NCI-H2227 (cell line): ENCODE measurements around the gene MMEL1.

Source experiments
- DNase-seq: peaks from one replicate; lab custom pipeline; 2025; ENCODE audit not compliant: unreplicated experiment; lab: John Stamatoyannopoulos, UW

The MMEL1 gene

DNA sequence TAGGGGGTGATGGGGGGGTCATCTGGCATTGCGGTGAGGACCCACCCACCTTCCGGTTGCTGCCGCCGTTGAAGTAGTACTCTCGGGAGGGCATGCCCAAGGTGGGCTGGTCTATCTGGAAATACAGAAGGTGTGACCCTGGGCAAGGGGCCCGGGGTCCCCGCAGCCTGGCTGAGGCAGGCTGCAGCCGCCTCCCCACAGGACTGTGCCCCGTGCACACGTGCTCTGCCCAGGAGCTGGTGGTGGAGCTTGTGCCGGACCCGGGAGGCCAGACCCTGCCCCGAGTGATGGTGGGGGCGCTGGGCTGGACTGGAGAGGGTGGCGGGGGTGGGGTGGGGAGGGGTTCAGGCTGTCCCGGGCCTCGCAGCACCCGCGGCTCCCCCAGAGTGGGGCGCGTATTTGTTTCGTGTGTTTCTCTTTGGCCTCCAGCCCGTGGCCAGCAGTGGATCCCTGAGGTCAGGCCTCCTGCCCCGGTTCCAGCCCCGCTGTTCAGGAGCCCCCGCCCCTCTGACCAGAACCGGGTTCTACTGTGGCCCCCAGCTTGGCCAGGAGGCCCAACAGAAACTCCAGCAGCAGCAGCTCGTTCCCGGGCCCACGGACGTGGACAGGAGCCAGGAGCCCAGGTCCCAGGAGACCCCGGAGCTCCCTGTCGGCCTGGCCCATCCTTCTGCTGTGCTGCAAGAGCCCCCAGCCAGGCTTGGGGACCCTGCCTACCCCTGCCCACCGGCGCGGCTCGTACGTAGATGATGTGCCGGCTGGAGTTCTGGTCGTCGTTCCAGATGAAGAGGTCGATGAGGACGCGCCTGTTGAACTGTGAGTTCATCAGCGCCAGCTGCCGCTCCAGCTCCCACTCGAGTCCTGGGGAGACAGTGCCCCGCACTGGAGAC lies 27.1 kb downstream of the MMEL1 start:
- no peak for DNase-seq

- no peak for DNase-seq
Measured at GRCh38 chr1:2604844-2605508, 27.8 kb downstream of the MMEL1 start.

GRCh38 chr1:2604156-2604843 lies 28.5 kb downstream of the MMEL1 start:
- DNase-seq = no peak

- DNase-seq = no peak
Measured at GRCh38 chr1:2603521-2604155, 29.2 kb downstream of the MMEL1 start.

DNA sequence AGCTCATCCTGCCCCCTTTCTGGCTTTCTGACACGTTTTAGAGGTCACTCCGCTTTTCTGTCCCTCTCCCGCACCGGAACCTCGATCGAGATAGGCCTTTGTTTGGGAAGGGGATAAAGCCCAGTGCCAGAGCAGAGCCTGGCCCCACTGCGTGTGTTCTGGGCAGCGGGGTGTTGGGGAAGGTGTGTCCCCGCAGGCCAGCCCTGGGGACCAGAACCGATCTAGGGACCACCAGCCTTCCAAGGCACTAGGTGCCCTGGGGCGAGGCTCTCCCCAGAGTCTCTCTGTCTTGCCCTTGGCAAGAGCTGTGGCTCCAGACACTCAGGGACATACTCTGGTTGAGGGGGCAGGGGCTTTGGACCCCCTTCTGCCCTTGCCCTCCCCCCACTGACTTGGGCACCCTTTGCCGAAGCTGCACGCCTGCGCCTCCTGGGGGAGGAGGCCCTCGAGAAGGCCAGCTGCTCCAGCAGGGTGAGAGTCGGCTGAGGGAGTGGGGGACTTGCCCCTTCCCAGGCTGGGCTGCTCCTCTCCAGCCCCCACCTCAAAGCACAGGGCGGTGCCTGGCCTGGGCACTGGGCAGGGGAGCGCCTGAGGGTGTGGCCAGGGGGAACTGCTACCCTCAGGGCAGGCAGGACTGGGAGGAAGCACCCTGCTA lies 29.8 kb downstream of the MMEL1 start:
- DNase-seq = no peak

DNA sequence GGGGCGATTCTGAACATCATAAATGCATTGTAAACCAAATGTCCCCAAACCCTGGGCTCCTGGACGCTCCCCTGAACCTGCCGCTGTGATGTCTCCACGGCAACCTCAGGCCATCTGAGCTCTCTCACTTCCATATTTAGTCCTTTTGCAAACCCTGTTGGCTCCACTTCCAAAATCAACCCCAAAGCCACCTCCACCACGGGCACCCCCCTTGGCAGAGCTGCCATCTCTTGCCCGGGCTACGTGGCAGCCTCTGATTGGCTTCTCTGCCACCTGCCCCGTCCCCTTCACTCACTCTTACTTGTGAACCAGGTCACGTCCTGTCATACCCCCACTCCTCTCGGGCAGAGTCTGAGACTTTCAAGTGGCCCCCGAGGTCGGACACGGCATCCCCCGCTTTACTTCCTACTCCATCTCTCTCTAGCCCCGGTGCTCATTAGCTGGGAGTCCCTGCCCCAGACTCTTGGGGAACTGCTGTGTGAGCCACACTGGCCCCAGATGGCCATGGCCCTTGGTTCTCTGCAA lies 30.4 kb downstream of the MMEL1 start:
- DNase-seq = no peak

GRCh38 chr1:2601721-2602303 lies 31.0 kb downstream of the MMEL1 start:
- no peak for DNase-seq

DNA sequence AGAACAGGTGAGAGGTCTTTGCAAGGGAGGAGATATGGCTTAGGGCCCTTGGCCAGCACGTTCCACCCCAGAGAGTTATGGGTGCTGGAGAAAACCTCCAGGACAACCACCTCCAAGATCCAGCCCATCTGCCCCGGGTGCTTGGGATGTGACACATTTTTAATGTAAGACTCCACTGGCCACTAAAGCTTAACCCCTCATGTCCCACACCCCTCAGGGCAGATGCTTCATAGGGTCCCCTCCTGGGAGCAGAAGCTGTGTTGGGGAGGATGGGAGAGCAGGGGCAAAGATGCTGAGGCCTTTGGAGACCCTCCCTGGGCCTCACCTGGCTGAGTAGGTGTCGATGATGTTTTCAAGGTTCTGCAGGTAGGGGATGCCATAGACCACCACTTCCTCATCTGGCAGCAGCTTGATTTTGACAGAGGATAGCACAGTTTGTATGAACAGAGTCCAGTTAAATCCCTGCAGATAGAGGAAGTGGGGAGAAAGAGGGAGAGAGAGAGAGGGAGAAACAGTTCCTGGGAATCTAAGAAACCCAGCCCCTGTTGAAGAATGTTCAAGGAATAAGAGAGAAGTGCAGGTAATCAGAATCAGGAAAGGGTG lies 34.4 kb downstream of the MMEL1 start:
- DNase-seq = no peak

GRCh38 chr1:2597441-2598328 lies 35.1 kb downstream of the MMEL1 start:
- DNase-seq = no peak

- DNase-seq = no peak
Measured at GRCh38 chr1:2596530-2597333, 36.1 kb downstream of the MMEL1 start.

GRCh38 chr1:2595812-2596529 lies 36.8 kb downstream of the MMEL1 start:
- DNase-seq = no peak

- DNase-seq = no peak
Measured at GRCh38 chr1:2595261-2595811, 37.5 kb downstream of the MMEL1 start.

GRCh38 chr1:2594641-2595131 lies 38.1 kb downstream of the MMEL1 start:
- DNase-seq = no peak

DNA sequence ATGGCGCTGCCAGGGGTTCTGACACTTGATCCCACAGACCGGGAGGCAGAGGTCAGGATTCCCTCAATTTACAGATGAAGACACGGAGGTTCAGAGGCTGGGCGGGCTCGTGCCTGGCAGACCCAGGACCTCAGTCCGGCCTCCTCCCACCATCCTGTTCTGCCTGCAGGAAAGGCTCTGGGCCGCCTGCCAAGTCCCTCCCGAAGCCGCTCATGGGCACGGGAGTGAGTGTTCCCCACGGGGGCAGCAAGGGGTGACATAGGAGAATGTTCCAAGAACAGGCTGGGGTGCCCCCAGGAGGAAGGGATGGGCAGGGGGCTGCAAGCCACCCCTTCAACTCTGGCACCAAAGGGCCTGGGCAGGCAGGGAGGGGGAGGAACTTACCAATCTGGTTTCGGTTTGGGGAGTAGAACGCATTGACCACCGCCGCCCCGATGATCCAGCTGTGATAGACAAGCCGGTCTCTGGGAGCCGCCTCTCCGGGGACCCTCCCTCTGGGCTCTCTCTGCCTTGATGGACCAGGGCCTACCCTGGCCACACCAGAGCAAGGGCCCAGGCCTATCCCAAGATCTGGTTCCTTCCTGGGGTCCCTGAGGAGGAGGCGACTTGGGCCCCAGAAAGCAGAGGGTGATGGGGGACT lies 38.7 kb downstream of the MMEL1 start:
- no peak for DNase-seq

GRCh38 chr1:2593251-2593878 lies 39.5 kb downstream of the MMEL1 start:
- DNase-seq = no peak

DNA sequence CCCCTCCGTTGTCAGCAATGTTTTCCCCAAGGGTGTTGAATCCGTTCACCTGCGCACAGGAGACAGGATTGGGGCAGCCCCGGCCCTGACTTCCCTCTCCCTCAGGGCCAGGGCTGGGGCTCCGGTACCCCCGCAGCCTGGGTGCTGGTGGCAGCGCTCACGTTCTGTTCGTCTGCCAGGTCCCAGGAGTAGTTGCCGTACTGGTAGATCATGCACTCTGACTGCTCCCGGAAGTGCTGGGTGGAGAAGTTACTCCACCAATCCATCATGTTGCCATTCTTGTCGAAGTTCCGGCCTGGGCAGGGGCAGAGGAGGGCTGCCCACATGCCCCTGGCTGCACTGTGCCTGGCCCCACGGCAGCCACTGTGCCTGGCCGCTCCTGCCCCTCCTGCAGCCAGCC lies 40.1 kb downstream of the MMEL1 start:
- no peak for DNase-seq
